Fibroblast of skin of scalp (primary cell): ENCODE measurements around the gene SLC46A1.

ENCODE experiments used
- DNase-seq: peaks from one replicate; pipeline ENCODE4 v3.0.0-alpha.2; 2013

SLC46A1 gene

GRCh38 chr17:28404007-28404406 lies 2.0 kb downstream of the SLC46A1 start:
- no peak for DNase-seq

- DNase-seq: no peak
Measured at GRCh38 chr17:28402844-28403243, 3.2 kb downstream of the SLC46A1 start.

- DNase-seq: no peak
Measured at GRCh38 chr17:28402224-28402630, 3.8 kb downstream of the SLC46A1 start.

GRCh38 chr17:28399808-28400207 lies 6.2 kb downstream of the SLC46A1 start:
- no peak for DNase-seq

DNA sequence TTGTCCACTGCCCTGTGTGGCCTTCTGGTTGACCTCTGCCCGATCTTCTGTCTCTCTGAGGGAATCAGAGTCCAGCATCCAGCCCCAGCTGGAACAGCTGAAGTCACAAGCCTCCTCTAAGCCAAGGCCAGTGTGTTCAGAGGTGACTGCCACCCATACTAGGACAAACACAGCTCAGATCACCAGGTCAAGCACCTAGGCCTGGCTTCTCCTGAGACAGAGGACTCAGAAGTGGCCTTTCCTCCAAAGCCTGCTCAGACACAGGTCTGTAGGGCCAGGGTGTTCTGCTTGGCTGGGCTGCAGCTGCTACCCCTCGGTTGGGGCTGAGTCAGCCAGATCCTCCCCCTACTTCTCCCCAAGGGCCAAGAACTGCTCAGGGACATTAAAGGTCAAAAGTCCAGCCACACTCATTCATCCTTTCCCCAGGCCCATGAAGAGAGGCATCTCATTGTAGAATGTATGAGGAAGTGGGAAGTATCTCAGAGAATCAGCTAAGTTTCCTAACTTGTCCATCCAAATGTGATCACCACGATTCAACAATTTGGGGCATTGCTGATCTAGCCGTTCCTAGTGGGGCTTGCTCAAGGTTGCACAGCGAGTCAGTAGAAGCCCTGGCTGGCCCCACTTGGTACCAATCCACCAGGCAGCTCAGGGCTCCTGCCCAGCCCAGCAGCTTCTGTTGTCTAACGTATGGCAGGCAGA lies 7.6 kb downstream of the SLC46A1 start:
- no peak for DNase-seq

DNA sequence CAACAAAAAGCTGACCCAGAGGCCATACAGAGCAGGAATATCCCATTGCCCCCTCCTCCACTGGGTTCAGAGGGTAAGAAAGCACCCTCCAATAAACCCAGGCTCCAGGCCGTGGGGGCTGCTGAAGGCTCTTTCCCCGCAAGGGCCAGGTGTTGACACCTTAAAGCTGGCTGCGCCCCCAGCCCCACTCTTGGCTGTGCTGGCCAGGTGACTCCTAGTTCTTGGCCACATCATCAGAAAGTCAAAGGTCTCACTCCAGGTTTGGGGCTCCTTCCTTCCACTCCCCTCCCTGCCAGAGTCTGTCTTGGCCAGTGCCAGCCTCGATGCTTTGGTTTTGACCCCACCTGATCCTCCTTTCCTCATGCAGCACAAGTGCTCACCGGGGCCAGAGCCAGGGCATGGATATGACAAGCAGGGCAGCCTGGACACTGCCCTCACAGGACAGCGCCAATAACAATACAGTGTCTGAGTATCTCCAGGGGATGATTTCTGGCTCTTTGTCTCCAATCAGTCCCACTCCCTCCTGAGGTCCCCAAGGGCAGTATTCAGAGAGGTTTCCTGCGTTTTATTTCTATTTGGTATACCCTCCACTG lies 8.2 kb downstream of the SLC46A1 start:
- DNase-seq: no peak

GRCh38 chr17:28397275-28397674 lies 8.7 kb downstream of the SLC46A1 start:
- DNase-seq: no peak

DNA sequence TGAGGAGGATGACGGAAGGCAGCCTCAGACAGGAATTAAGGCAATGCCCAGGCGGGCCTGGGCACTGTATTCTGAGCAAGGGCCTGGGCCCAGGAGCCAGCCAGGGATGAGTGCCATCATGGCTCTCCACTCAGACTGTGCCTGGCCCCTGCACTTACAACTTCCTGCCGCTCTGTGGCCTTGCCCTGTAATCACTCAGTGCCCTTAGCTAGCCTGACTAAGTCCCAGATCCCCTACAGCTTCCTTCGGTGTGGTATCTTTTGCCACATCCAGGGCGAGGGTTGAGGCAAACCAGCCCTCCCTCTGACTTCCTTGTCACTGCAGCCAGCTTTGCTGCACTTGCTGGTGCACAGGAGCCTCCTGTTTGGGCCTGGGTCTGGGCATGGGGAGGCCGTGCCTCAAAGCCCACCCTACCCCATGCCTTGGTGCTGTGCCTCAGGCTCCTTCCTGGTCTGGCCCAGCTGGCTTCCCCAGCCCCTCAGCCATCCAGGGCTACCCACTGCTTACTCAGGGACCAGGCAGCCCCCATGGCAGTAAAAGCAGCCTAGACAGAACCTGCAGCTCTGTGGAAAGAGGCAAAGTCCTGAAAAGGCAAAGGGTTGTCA lies 9.3 kb downstream of the SLC46A1 start:
- DNase-seq: no peak

GRCh38 chr17:28395968-28396367 lies 10.0 kb downstream of the SLC46A1 start:
- DNase-seq: no peak

- no peak for DNase-seq
Measured at GRCh38 chr17:28395426-28395825, 10.6 kb downstream of the SLC46A1 start.

DNA sequence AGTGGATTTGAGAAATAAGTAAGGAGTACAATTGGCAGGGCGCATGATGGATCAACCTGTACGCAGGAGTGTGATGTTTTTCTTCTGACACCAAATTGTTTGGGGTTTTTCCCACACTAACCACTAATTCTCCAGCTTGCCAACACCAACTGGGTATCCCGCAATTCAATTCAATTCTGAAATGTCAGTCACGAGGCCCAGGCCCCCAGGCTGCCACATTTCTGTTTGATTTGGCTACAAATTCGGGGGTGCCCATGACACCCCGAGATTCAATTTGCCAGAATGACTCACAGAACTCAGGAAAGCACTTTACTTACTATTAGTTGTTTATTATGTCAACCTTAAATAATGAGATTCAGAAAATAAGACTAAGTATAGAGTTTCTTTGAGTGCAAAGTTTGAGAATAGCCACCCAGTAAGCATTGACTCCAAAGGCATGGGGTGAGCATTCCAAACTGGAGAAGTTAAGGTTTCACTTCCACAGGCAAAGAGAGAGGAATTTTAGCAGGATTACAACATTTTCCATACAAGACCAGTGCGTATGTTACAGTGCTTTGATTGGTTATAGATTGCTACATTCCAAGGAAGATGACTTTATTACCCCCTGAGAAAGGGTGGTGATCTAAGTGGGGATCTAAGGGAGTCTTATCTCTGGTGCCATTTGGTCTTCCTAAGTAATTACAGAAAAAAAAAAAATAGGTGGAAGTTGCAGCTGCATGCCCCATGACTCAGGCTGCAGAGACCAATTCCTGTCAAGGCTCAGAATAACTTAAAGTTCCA lies 11.5 kb downstream of the SLC46A1 start:
- DNase-seq: peak; percentile 19

DNA sequence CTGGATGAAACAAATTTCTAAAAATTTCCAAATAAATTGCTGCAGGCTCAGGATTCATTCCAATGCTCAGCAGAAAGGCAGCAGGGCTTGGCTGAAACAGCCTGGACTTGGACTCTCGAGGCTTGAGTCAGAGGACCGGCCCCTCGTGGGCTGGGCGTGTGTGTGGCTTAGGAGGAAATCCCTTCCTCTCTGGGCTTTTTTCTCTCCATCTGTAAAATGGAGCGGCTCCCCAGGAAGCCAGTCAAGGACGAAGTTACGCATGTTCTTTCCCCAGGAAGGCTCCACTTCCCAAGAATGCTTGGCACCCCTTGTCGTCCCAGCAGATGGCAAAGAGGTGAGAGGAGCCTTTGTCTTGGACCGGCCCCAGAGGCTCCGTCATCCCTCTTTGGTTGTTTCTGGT lies 13.5 kb downstream of the SLC46A1 start:
- no peak for DNase-seq

DNA sequence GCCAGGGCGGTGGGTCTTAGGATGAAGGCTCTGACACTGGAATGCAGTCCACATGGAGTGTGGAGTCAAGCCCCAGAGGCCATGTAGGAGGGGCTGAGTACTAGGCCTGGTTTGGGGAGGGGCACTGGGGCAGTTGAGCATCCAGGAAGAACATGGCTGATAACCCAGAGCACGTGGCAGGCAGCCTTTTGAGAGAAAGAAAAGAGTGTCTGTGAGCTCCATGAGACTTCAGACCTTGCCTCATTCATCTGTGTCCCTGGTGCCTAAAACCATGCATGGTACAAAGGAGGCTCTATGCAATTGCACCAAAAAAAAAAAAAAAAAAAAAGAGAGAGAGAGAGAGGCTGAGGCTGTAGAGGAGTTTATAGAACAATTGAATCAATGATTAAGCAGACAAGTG lies 14.6 kb downstream of the SLC46A1 start:
- no peak for DNase-seq

DNA sequence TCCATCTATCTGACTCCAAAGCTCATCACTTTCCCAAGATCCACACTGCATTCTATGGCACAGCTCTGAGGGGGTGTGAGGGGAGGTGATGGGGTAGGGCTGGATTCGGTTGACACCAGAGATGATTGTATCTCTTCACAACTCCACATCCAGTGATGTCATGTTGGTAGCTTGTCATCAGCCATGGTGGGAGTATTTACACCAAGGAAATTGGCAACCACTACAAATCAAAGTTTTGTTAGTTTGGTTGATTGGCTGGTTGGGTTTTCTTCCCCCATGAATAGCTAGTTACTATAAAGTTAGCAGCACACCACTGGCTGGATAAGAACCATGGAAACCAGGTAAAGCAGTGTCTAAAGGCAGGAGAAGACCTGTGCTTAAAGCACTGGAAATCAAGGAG lies 15.0 kb downstream of the SLC46A1 start:
- DNase-seq: no peak

DNA sequence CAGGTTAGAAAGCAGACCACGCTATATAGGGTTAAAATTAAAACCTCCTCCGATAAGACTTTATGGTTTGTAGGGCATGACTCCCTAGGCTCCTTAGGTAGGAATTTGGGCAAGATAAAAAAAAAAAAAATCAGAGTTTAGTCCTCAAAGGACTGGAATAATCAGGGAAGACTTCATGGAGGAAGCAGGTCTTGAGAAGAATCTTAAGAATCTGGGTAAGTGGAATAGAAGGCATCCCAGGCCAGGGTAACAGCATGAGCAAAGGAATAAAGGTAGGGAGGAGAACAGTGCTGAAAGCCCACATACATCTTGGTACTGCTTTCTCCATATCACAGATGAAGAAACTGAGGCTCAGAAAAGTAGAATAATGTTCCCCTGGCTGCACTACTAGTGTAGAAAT lies 15.4 kb downstream of the SLC46A1 start:
- DNase-seq: no peak

- DNase-seq: no peak
Measured at GRCh38 chr17:28390141-28390540, 15.9 kb downstream of the SLC46A1 start.

DNA sequence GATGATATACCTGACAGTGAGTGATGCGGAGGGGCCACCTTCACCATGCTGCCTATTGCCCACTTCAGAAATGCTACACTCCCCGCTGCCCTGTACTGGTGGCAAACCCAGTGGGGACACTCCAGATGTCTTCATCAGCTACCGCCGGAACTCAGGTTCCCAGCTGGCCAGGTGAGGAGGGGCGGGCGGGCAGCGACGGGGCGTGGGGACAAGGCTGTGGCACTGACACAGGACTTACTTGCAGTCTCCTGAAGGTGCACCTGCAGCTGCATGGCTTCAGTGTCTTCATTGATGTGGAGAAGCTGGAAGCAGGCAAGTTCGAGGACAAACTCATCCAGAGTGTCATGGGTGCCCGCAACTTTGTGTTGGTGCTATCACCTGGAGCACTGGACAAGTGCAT lies 17.9 kb downstream of the SLC46A1 start:
- no peak for DNase-seq

GRCh38 chr17:28386391-28386790 lies 19.6 kb downstream of the SLC46A1 start:
- no peak for DNase-seq

GRCh38 chr17:28385406-28385805 lies 20.6 kb downstream of the SLC46A1 start:
- DNase-seq: no peak

- no peak for DNase-seq
Measured at GRCh38 chr17:28385037-28385400, 21.0 kb downstream of the SLC46A1 start.

DNA sequence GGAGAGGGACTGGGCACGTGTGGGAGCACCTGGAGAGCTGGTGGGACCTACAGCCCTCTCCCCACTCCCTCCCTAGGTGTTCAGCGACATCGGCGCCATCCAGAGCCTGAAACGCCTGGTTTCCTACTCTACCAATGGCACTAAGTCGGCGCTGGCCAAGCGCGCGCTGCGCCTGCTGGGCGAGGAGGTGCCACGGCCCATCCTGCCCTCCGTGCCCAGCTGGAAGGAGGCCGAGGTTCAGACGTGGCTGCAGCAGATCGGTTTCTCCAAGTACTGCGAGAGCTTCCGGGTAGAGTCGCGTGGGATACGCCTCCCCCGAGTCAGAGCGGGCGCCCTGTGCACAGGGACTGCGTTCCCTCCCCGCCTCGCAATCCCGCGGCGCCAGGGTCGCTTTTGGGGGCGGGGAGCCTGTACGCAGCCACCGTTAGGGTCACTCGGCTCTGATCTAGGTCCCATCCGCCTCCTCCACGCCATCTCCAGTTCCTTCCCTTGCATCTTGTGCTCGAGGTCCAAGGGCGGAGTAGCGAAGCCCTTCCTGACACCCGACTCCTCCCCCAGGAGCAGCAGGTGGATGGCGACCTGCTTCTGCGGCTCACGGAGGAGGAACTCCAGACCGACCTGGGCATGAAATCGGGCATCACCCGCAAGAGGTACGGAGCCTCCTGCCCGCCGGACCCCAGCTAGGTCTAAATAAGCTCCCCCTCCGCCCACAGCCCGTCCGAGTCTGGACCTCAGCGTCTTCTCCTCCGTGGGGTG lies 21.6 kb downstream of the SLC46A1 start:
- no peak for DNase-seq

DNA sequence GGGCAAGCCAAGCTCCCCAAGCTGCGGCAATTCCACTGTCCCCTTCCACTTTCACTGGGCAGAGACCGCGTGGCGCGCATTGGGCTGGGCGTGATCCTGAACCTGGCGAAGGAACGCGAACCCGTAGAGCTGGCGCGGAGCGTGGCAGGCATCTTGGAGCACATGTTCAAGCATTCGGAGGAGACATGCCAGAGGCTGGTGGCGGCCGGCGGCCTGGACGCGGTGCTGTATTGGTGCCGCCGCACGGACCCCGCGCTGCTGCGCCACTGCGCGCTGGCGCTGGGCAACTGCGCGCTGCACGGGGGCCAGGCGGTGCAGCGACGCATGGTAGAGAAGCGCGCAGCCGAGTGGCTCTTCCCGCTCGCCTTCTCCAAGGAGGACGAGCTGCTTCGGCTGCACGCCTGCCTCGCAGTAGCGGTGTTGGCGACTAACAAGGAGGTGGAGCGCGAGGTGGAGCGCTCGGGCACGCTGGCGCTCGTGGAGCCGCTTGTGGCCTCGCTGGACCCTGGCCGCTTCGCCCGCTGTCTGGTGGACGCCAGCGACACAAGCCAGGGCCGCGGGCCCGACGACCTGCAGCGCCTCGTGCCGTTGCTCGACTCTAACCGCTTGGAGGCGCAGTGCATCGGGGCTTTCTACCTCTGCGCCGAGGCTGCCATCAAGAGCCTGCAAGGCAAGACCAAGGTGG lies 24.7 kb downstream of the SLC46A1 start:
- DNase-seq: no peak
